Islet of Langerhans (tissue), 1 donor: ENCODE measurements around the gene RAPGEF5.

Experiments
- FAIRE-seq: peaks from one replicate; lab custom pipeline; 2011; peaks lifted over from hg19 to GRCh38; lab: Jason Lieb, UNC

Gene RAPGEF5

GRCh38 chr7:22302951-22303423 lies 54.0 kb downstream of the RAPGEF5 start:
- no peak for FAIRE-seq

- no peak for FAIRE-seq
Measured at GRCh38 chr7:22302193-22302592, 54.8 kb downstream of the RAPGEF5 start.

GRCh38 chr7:22301790-22302189 lies 55.2 kb downstream of the RAPGEF5 start:
- FAIRE-seq: no peak

DNA sequence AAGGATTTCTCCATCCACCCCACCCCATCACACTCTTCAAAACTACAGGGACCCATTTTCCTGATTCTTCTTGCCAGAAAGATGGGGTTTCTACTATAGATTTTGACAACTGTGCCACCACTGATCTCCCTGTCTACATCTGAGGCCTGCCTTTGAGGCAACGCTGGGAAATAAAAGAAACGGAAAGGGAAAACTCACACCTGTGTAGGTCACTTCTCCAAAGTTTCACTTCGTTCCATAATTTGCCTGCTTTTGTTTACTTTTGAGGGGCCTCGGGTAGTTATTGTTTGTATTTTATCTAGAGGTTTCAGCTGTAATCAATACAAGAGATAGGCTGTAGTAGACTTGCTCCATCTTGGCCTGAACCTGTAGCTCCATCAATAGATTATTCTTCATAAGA lies 56.1 kb downstream of the RAPGEF5 start:
- no peak for FAIRE-seq

DNA sequence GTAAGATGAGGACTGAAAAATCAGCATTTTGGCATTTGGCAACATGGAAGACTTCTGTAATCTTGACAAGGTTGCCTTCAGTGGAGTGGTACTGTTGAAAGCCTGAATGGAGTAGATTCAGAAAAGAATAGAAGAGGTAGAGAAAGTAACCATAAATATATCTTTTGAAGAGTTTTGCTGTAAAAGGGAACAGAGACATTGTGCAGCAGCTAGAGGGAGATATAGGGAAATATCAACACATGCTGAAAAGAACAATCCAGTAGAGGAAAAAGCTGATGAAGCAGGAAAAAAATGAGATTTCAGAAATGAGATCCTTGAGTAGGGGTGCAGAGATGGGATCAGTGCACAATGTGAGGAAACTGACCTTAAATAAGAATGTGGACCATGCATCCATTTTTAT lies 60.0 kb downstream of the RAPGEF5 start:
- FAIRE-seq: no peak

DNA sequence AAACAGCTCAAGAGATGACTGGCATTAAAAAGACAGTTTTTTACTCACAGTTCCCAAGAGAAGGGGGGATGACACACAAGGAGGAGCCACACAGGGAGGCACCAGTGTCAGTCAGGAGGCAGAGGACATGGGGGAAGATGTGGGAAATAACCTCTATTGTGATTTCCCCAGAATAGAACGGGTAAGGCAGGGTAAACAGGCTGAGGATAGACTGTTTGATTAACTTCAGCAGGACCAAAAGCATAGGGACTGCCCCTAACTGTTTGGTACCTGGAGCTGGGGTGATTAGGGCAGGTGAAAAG lies 60.7 kb downstream of the RAPGEF5 start:
- FAIRE-seq: no peak

DNA sequence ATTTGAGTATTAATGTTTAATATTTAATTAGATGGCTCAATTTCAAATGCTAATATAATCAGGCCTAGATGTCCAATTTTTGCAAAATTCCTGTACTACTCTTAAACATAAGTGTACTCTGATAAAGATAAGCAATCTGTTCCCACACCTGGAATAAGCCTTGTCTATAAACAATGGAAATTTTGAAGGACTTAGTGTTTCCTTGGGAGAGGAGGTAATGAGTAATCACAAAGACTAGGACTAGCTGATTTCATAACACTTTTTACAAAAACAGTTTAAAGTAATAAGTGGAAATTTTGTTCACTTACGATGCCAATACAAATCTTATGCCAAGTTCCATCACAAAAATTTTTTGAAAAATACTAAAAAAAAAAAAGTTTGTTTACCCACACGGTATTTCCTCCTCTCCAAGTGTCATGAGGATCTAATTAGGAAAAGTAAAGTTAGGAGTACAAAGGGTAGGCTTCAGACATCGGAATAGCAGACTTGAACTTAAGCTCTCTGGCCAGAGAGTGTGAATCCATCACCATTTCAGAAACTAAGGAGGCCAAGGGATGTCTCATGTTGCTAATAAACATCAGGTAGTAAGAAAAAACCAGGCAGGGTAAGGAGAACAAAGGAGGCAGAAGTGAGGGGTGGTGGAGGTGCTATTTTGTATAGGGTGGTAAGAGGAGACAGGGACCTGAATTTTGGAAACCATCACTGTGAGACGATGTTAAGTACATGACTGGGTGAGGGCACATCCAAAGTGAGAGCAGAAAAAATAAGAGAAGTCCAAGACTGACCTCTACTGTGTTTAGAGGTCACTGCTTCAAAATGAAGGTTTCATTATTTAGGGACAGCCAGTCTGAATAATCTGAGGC lies 61.3 kb downstream of the RAPGEF5 start:
- FAIRE-seq: no peak

DNA sequence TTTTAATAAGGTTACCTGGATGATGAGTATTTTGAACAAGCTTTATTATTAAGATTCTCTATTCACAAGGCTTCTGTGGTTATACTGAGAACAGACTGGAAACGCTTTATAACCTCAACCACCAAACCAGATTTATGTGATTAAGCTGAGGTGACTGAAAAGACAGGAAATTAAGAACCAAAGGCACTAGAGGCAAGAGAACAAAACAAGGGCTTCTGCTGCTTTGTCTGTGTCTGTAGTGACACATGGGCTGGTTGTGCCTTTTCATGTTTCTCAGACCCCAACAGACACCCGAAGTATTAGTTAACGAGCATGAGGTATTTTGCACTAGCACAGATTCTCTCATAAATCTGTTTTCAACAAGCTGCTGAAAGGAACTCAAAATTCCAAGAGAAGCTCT lies 64.4 kb downstream of the RAPGEF5 start:
- no peak for FAIRE-seq

DNA sequence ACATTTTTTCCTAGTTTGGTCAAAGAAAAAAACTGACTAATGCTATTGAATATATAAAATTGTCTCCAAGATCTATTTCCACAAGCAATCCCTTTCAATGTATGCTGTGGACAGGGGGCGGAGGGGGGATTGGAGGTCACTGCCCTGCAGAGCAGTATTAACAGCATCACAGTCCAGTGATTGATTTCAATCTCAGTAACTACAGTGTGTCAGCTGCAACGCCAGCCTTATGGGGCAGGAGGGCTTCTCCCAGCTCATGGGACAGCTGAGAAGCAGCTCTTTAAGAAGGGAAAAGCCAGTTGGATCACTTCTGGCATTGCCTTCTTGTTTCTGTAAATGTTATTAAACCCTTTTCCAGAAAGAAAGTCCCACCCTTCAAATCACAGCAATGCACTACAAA lies 65.0 kb downstream of the RAPGEF5 start:
- FAIRE-seq: no peak

DNA sequence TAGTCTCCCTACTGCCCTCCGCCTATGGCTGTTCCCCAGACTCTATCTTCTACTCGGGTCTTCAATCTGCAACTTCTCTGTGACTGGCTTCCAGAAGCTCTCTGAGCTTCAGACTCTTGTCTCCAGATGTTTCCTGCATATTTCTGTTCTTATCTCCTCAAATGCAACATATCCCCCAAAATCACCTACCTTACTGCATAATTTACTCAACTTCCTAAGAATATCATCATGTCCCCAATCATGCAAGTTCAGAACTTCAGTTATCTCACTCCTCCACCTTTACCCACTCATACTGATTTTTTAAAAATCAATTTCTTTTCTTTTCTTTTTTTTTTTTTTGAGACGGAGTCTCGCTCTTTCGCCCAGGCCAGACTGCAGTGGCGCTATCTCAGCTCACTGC lies 68.8 kb downstream of the RAPGEF5 start:
- no peak for FAIRE-seq

DNA sequence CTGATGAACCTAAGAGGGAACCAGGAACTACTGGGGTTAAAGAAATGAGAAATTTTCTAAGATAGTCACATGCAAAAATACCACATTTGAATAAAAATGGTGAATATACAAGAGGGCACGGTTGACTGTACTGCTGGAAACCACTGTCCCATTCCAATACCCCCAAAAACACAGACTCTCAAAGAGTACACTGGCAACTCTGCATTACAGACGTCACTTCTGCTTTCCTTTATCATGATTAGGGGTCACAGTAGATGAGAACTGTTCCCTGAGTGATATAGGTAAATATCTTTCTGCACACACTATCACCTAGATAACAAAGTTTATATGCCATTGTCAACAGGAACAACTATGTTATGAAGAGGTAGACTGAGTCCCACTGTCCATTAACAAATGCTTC lies 69.5 kb downstream of the RAPGEF5 start:
- FAIRE-seq: no peak

GRCh38 chr7:22286436-22286835 lies 70.5 kb downstream of the RAPGEF5 start:
- no peak for FAIRE-seq

DNA sequence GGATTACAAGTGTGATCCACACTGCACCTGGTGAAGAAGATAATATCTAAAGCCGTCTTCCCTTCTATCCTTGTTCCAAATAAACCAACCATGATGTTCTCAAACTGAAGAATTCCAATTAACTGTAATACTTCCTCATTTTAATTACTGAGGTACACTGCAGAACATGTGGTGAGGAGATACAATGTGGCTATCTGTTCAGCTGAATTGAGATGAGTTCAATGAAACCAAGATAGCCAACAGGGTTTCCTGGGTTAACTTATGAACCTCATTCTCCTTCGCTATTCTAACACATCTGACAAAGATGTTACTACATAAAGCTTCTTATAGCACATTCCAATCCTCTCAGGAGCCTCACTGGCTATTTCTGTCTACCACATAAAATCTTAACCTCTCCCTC lies 75.5 kb downstream of the RAPGEF5 start:
- no peak for FAIRE-seq

- FAIRE-seq: no peak
Measured at GRCh38 chr7:22280031-22280430, 76.9 kb downstream of the RAPGEF5 start.

- FAIRE-seq: no peak
Measured at GRCh38 chr7:22278660-22279059, 78.3 kb downstream of the RAPGEF5 start.

DNA sequence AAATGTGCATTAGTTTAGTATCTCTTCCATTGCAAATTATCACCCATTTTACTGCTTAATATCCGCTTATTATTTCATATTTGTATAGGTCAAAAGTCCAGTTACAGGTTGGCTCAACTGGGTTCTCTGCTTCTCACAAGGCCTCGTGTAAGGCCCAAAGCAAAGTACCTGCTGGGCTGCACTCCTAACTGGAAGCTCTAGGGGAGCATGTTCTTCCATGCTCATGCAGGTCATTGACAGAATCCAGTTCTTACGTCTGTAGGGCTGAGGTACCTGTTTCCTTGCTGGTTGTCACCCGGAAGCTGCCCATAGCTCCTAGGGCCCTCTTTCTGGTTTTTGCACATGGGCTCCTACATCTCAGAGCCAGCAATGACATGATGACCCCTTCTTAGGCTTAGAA lies 79.6 kb downstream of the RAPGEF5 start:
- no peak for FAIRE-seq

DNA sequence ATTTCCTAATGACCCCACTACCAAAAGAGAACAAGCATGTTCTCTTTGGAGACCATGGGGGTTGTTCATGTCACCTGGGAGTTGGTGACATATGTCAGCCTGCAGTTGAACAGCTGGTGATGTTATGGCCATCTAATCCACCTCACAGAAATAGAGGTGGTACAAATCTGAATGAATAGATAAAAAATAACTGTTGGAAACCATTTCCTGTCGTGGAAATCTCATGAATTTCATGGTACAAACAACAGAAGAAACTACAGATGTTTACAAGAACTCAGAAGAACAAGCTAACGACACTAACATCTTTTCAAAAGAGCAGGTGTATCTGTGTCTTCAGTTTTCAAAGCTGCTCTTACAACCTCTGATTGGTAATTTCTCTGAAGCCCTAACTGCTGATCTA lies 81.3 kb downstream of the RAPGEF5 start:
- no peak for FAIRE-seq

DNA sequence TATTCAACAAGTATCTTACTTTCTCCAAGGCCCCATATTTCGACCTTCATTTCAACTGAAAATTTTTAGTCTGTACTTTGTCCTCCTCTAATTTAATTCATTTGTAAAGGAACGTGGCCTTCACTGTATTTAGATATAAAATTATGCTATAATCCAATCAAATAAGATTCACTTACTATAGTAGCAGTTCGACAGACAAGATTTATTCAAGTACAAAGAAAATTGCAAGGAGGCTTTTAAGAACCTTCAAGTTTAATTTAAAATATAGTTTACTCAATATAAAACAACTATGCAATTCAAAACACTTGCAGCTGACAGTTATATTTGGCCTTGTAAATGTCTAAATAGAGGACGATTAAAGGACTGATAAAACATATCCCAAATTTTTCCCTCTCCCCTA lies 85.6 kb downstream of the RAPGEF5 start:
- FAIRE-seq: no peak

- no peak for FAIRE-seq
Measured at GRCh38 chr7:22270371-22270770, 86.6 kb downstream of the RAPGEF5 start.

GRCh38 chr7:22269963-22270362 lies 87.0 kb downstream of the RAPGEF5 start:
- FAIRE-seq: no peak

GRCh38 chr7:22268884-22269421 lies 88.0 kb downstream of the RAPGEF5 start:
- no peak for FAIRE-seq

- no peak for FAIRE-seq
Measured at GRCh38 chr7:22267930-22268615, 88.9 kb downstream of the RAPGEF5 start.

- FAIRE-seq: no peak
Measured at GRCh38 chr7:22262538-22262937, 94.4 kb downstream of the RAPGEF5 start.
